Activated CD4-positive, alpha-beta memory T cell treated with anti-CD3 and anti-CD28 coated beads for 36 hours (primary cell): ENCODE measurements around the gene FDCSP. TPM values are rescaled to one million over a fixed set of nuclear protein-coding genes. Genes with fewer than 3 reads are reported as not detected.

Experiments used
- CTCF ChIA-PET: fragments of 350-600 bp; sonication (Branson Sonifier 250); formaldehyde crosslinking; loops from one replicate; lab custom pipeline; 2021; ENCODE audit warnings: antibody characterized with exemption, inconsistent platforms; lab: Charles Lee
- POLR2A ChIA-PET: fragments of 350-600 bp; sonication (Branson Sonifier 250); formaldehyde crosslinking; loops from one replicate; lab custom pipeline; 2021; ENCODE audit warnings: antibody characterized with exemption; lab: Charles Lee
- DNase-seq: peaks from one replicate; pipeline ENCODE4 v3.0.0-alpha.2; 2020
- H3K27ac Mint-ChIP-seq: one replicate; pipeline ENCODE4 v1.8.0; 2021; ENCODE audit warnings: mixed read lengths
- H3K27me3 Mint-ChIP-seq: one replicate; pipeline ENCODE4 v1.8.0; 2021; ENCODE audit warnings: mixed read lengths
- H3K36me3 Mint-ChIP-seq: one replicate; pipeline ENCODE4 v1.8.0; 2021; ENCODE audit warnings: mixed read lengths
- H3K4me1 Mint-ChIP-seq: one replicate; pipeline ENCODE4 v1.8.0; 2021; ENCODE audit warnings: low read depth, mixed read lengths
- H3K4me3 Mint-ChIP-seq: one replicate; pipeline ENCODE4 v1.8.0; 2021; ENCODE audit warnings: mild to moderate bottlenecking, mixed read lengths
- H3K9me3 Mint-ChIP-seq: one replicate; pipeline ENCODE4 v1.8.0; 2021; ENCODE audit warnings: mixed read lengths
- intact Hi-C: fragments of 100-400 bp; cut with micrococcal nuclease; formaldehyde crosslinking; loops from one replicate; pipeline ENCODE4 v1.15.1; 2023
- total RNA-seq, 2 experiments: library from RNA; stranded (reverse); gene quantifications; one replicate each; pipeline ENCODE4 v1.2.3, GENCODE V29; 2021

The FDCSP gene
- total RNA-seq, result not detected

- H3K4me3 Mint-ChIP-seq, result no peak within 1 kb of the TSS
- no peaks in the 10 kb centered on the region for H3K9me3 Mint-ChIP-seq
- ChIA-PET CTCF (no interaction called here), POLR2A (no interaction called here)
- no peaks in the 10 kb centered on the region for H3K4me1 Mint-ChIP-seq
- H3K27ac Mint-ChIP-seq, result no peak within 1 kb of the TSS
- intact Hi-C loops, result no loop called here
- DNase-seq, result no peak
- H3K27me3 Mint-ChIP-seq, result no peaks in the 10 kb centered on the region
- H3K36me3 Mint-ChIP-seq, result no peaks in the 10 kb centered on the region
Observed at GRCh38 chr4:70225824-70226223, at the start of gene FDCSP. Gene FDCSP (plus strand): TSS chr4:70226124. CDS start chr4:70231195, 5,071 bp downstream.

GRCh38 chr4:70177090-70177489 lies 48.8 kb upstream of the FDCSP start:
- ChIA-PET POLR2A (no interaction called here), CTCF (no interaction called here)
- DNase-seq, result no peak
- Mint-ChIP-seq H3K27ac (no peak overlapping the region), H3K4me1 (no peaks in the 10 kb centered on the region), H3K4me3 (no peak overlapping the region), H3K27me3 (peaks cover 2% of the 10 kb centered on the region), H3K36me3 (no peaks in the 10 kb centered on the region), H3K9me3 (no peaks in the 10 kb centered on the region)
- intact Hi-C loops, result no loop called here

GRCh38 chr4:70178075-70178660 lies 47.8 kb upstream of the FDCSP start:
- POLR2A ChIA-PET, result no interaction called here
- H3K4me1 Mint-ChIP-seq, result no peaks in the 10 kb centered on the region
- CTCF ChIA-PET, result no interaction called here
- no peaks in the 10 kb centered on the region for H3K36me3 Mint-ChIP-seq
- no peak overlapping the region for H3K4me3 Mint-ChIP-seq
- intact Hi-C loops, result no loop called here
- H3K27ac Mint-ChIP-seq, result no peak overlapping the region
- H3K27me3 Mint-ChIP-seq, result no peaks in the 10 kb centered on the region
- H3K9me3 Mint-ChIP-seq, result no peaks in the 10 kb centered on the region
- no peak for DNase-seq

GRCh38 chr4:70179811-70180210 lies 46.1 kb upstream of the FDCSP start:
- ChIA-PET CTCF (no interaction called here), POLR2A (no interaction called here)
- H3K4me3 Mint-ChIP-seq, result no peak overlapping the region
- intact Hi-C loops, result loop anchor here (5.0 kb wide), 3 partner anchors 283 to 1683 kb away; no protein-coding TSS in a partner anchor
- H3K27me3 Mint-ChIP-seq, result no peaks in the 10 kb centered on the region
- no peaks in the 10 kb centered on the region for H3K9me3 Mint-ChIP-seq
- no peak overlapping the region for H3K27ac Mint-ChIP-seq
- no peaks in the 10 kb centered on the region for H3K36me3 Mint-ChIP-seq
- no peaks in the 10 kb centered on the region for H3K4me1 Mint-ChIP-seq
- DNase-seq, result no peak

GRCh38 chr4:70181864-70182263 lies 44.1 kb upstream of the FDCSP start:
- Mint-ChIP-seq H3K4me3 (no peak overlapping the region), H3K27me3 (no peaks in the 10 kb centered on the region), H3K4me1 (no peaks in the 10 kb centered on the region), H3K27ac (no peak overlapping the region), H3K9me3 (no peaks in the 10 kb centered on the region), H3K36me3 (no peaks in the 10 kb centered on the region)
- ChIA-PET POLR2A (no interaction called here), CTCF (no interaction called here)
- intact Hi-C loops, result loop anchor here (5.0 kb wide), 3 partner anchors 285 to 1685 kb away; no protein-coding TSS in a partner anchor
- DNase-seq, result no peak

GRCh38 chr4:70182517-70183167 lies 43.3 kb upstream of the FDCSP start:
- POLR2A ChIA-PET, result no interaction called here
- DNase-seq, result no peak
- Mint-ChIP-seq H3K4me1 (no peaks in the 10 kb centered on the region), H3K4me3 (no peak overlapping the region), H3K36me3 (no peaks in the 10 kb centered on the region), H3K27me3 (no peaks in the 10 kb centered on the region), H3K9me3 (no peaks in the 10 kb centered on the region), H3K27ac (no peak overlapping the region)
- CTCF ChIA-PET, result interaction anchor here (1.0 to 1.8 kb wide), 2 partner anchors 11 to 492 kb away, joined by 4 to 5 read pairs; no protein-coding TSS in a partner anchor
- intact Hi-C loops, result loop anchor here (1.0 to 5.0 kb wide), 4 partner anchors 285 to 1685 kb away; no protein-coding TSS in a partner anchor

GRCh38 chr4:70183168-70183939 lies 42.6 kb upstream of the FDCSP start:
- intact Hi-C loops, result loop anchor here (1.0 to 5.0 kb wide), 4 partner anchors 286 to 1686 kb away; no protein-coding TSS in a partner anchor
- Mint-ChIP-seq H3K27ac (no peak overlapping the region), H3K4me1 (no peaks in the 10 kb centered on the region), H3K9me3 (no peaks in the 10 kb centered on the region), H3K4me3 (no peak overlapping the region), H3K27me3 (no peaks in the 10 kb centered on the region), H3K36me3 (no peaks in the 10 kb centered on the region)
- peak; percentile 12 for DNase-seq
- CTCF ChIA-PET, result interaction anchor here (0.6 to 1.8 kb wide), 5 partner anchors 9 to 493 kb away, joined by 3 to 5 read pairs (median 4); no protein-coding TSS in a partner anchor
- POLR2A ChIA-PET, result no interaction called here

GRCh38 chr4:70183940-70184246 lies 42.0 kb upstream of the FDCSP start:
- Mint-ChIP-seq H3K9me3 (no peaks in the 10 kb centered on the region), H3K27me3 (no peaks in the 10 kb centered on the region), H3K4me3 (no peak overlapping the region), H3K4me1 (no peaks in the 10 kb centered on the region), H3K36me3 (no peaks in the 10 kb centered on the region), H3K27ac (no peak overlapping the region)
- intact Hi-C loops, result loop anchor here (1.0 to 5.0 kb wide), 4 partner anchors 287 to 1687 kb away; no protein-coding TSS in a partner anchor
- ChIA-PET POLR2A (no interaction called here), CTCF (interaction anchor here (0.8 to 1.8 kb wide), 4 partner anchors 8 to 493 kb away, joined by 3 to 5 read pairs (median 4); no protein-coding TSS in a partner anchor)
- no peak for DNase-seq

GRCh38 chr4:70187216-70187615 lies 38.7 kb upstream of the FDCSP start:
- Mint-ChIP-seq H3K27ac (no peak overlapping the region), H3K27me3 (no peaks in the 10 kb centered on the region), H3K4me3 (no peak overlapping the region), H3K4me1 (no peaks in the 10 kb centered on the region), H3K9me3 (no peaks in the 10 kb centered on the region), H3K36me3 (no peaks in the 10 kb centered on the region)
- DNase-seq, result no peak
- ChIA-PET CTCF (no interaction called here), POLR2A (no interaction called here)
- intact Hi-C loops, result no loop called here

GRCh38 chr4:70190579-70190978 lies 35.3 kb upstream of the FDCSP start:
- POLR2A ChIA-PET, result no interaction called here
- no peak overlapping the region for H3K4me3 Mint-ChIP-seq

GRCh38 chr4:70191647-70192046 lies 34.3 kb upstream of the FDCSP start:
- Mint-ChIP-seq H3K36me3 (no peaks in the 10 kb centered on the region), H3K4me3 (no peak overlapping the region), H3K27me3 (no peaks in the 10 kb centered on the region), H3K4me1 (no peaks in the 10 kb centered on the region), H3K9me3 (no peaks in the 10 kb centered on the region), H3K27ac (no peak overlapping the region)
- intact Hi-C loops, result no loop called here
- no peak for DNase-seq
- CTCF ChIA-PET, result interaction anchor here (1.0 kb wide), 1 partner anchor 8 kb away, joined by 3 read pairs; no protein-coding TSS in a partner anchor
- POLR2A ChIA-PET, result no interaction called here

More at GRCh38 chr4:70190579-70190978, 35.3 kb upstream of the FDCSP start:
- Mint-ChIP-seq H3K36me3 (no peaks in the 10 kb centered on the region), H3K9me3 (no peaks in the 10 kb centered on the region), H3K4me1 (no peaks in the 10 kb centered on the region), H3K27ac (no peak overlapping the region), H3K27me3 (no peaks in the 10 kb centered on the region)
- intact Hi-C loops, result no loop called here
- CTCF ChIA-PET, result no interaction called here
- no peak for DNase-seq

GRCh38 chr4:70192895-70193294 lies 33.0 kb upstream of the FDCSP start:
- intact Hi-C loops, result no loop called here

More at GRCh38 chr4:70192895-70193294, 33.0 kb upstream of the FDCSP start:
- H3K4me3 Mint-ChIP-seq, result no peak overlapping the region
- H3K9me3 Mint-ChIP-seq, result no peaks in the 10 kb centered on the region
- H3K27ac Mint-ChIP-seq, result no peak overlapping the region
- H3K27me3 Mint-ChIP-seq, result no peaks in the 10 kb centered on the region
- H3K36me3 Mint-ChIP-seq, result no peaks in the 10 kb centered on the region
- ChIA-PET CTCF (interaction anchor here (1.0 kb wide), 1 partner anchor 9 kb away, joined by 3 read pairs; no protein-coding TSS in a partner anchor), POLR2A (no interaction called here)
- no peak for DNase-seq
- H3K4me1 Mint-ChIP-seq, result no peaks in the 10 kb centered on the region
